ENCODE data around the gene FATE1.

Gene FATE1

GRCh38 chrX:151762802-151763201, 47.0 kb downstream of the FATE1 start:
- Histone ChIP-seq H3K9me3 (ENCODE audit: control insufficient read depth, low read length) (no peaks in the 10 kb centered on the region), H3K4me3 (ENCODE audit: insufficient read depth in 1 of 2, low read depth in 1 of 2, low read length in 2 of 2) (no peak overlapping the region), H3K4ac (ENCODE audit: low read depth in 1 of 2, low read length in 2 of 2) (no peak overlapping the region), H3K36me3 (ENCODE audit: control insufficient read depth in 1 of 2, insufficient read depth in 2 of 2, low read depth in 1 of 2, low read length in 2 of 2) (no peaks in the 10 kb centered on the region), H2BK15ac (ENCODE audit: low read depth, poor library complexity, severe bottlenecking) (no peak overlapping the region), H3K79me1 (replicated peaks; ENCODE audit: low read length, poor library complexity, severe bottlenecking) (no peaks in the 10 kb centered on the region), H3K27me3 (ENCODE audit: control insufficient read depth in 1 of 2, insufficient read depth in 1 of 2, low read length in 2 of 2) (peaks cover 0 to 66% of the 10 kb centered on the region in 2 experiments), H3K23ac (ENCODE audit: low read length in 2 of 2) (no peak overlapping the region), H2AK5ac (ENCODE audit: low read length, severe bottlenecking) (no peak overlapping the region), H3K18ac (ENCODE audit: low read depth in 1 of 2, low read length in 2 of 2) (no peak overlapping the region), H2BK5ac (ENCODE audit: low read depth, low read length, poor library complexity, severe bottlenecking) (no peak overlapping the region), H3K9ac (ENCODE audit: low read length) (no peak overlapping the region), H3K4me2 (ENCODE audit: low read length, poor library complexity, severe bottlenecking) (no peak overlapping the region), H3K27ac (ENCODE audit: low read length, poor library complexity, severe bottlenecking) (no peak overlapping the region), H2BK12ac (ENCODE audit: low read length in 2 of 2) (no peak overlapping the region), H4K91ac (ENCODE audit: low read length) (no peak overlapping the region), H2BK120ac (ENCODE audit: low read depth, low read length) (no peak overlapping the region), H3K4me1 (ENCODE audit: control insufficient read depth, insufficient read depth, low read depth, low read length) (no peaks in the 10 kb centered on the region), H3K14ac (ENCODE audit: low read length in 2 of 2) (no peak overlapping the region), H2AFZ (ENCODE audit: low read depth, low read length) (no peak overlapping the region), H4K8ac (ENCODE audit: low read length) (no peak overlapping the region)
- DNase-seq: no peak
- 54% methylated on average over 2 of the region's 2 CpGs for WGBS

DNA sequence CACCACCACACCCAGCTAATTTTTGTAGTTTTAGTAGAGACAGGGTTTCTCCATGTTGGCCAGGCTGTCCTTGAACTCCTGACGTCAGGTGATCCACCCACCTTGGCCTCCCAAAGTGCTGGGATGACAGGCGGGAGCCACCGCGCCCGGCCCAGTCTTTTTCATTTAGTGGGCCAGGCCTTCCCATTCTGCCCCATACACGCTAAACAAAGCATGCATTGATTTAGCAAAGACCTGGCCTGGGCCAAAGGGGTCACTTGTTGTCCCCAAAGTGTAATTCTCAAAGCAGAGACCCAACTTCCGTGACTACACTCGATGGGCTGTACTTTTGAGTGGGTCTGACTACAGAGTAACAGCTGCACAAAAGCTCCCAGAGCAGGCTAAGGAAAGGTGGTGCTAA, 47.9 kb downstream of the FATE1 start:
- Histone ChIP-seq H4K8ac (ENCODE audit: low read length) (no peak overlapping the region), H3K27ac (ENCODE audit: low read length, poor library complexity, severe bottlenecking) (no peak overlapping the region), H2BK120ac (ENCODE audit: low read depth, low read length) (no peak overlapping the region), H4K91ac (ENCODE audit: low read length) (no peak overlapping the region), H3K79me1 (replicated peaks; ENCODE audit: low read length, poor library complexity, severe bottlenecking) (no peaks in the 10 kb centered on the region), H3K14ac (ENCODE audit: low read length in 2 of 2) (no peak overlapping the region), H3K4me2 (ENCODE audit: low read length, poor library complexity, severe bottlenecking) (no peak overlapping the region), H2AK5ac (ENCODE audit: low read length, severe bottlenecking) (no peak overlapping the region), H3K9ac (ENCODE audit: low read length) (no peak overlapping the region), H3K9me3 (ENCODE audit: control insufficient read depth, low read length) (no peaks in the 10 kb centered on the region), H3K36me3 (ENCODE audit: control insufficient read depth in 1 of 2, insufficient read depth in 2 of 2, low read depth in 1 of 2, low read length in 2 of 2) (no peaks in the 10 kb centered on the region), H2BK5ac (ENCODE audit: low read depth, low read length, poor library complexity, severe bottlenecking) (no peak overlapping the region), H2BK15ac (ENCODE audit: low read depth, poor library complexity, severe bottlenecking) (no peak overlapping the region), H3K27me3 (ENCODE audit: control insufficient read depth in 1 of 2, insufficient read depth in 1 of 2, low read length in 2 of 2) (peaks cover 0 to 72% of the 10 kb centered on the region in 2 experiments), H3K23ac (ENCODE audit: low read length in 2 of 2) (no peak overlapping the region), H2BK12ac (ENCODE audit: low read length in 2 of 2) (no peak overlapping the region), H3K18ac (ENCODE audit: low read depth in 1 of 2, low read length in 2 of 2) (no peak overlapping the region), H3K4me1 (ENCODE audit: control insufficient read depth, insufficient read depth, low read depth, low read length) (no peaks in the 10 kb centered on the region), H3K4ac (ENCODE audit: low read depth in 1 of 2, low read length in 2 of 2) (no peak overlapping the region), H3K4me3 (ENCODE audit: insufficient read depth in 1 of 2, low read depth in 1 of 2, low read length in 2 of 2) (no peak overlapping the region), H2AFZ (ENCODE audit: low read depth, low read length) (no peak overlapping the region)
- 72% methylated on average over 4 of the region's 8 CpGs for WGBS
- no peak for DNase-seq

- Histone ChIP-seq H3K27me3 (ENCODE audit: control insufficient read depth in 1 of 2, insufficient read depth in 1 of 2, low read length in 2 of 2) (peaks cover 0 to 64% of the 10 kb centered on the region in 2 experiments), H3K23ac (ENCODE audit: low read length in 2 of 2) (no peak overlapping the region), H3K36me3 (ENCODE audit: control insufficient read depth in 1 of 2, insufficient read depth in 2 of 2, low read depth in 1 of 2, low read length in 2 of 2) (no peaks in the 10 kb centered on the region), H3K4ac (ENCODE audit: low read depth in 1 of 2, low read length in 2 of 2) (no peak overlapping the region), H3K4me3 (ENCODE audit: insufficient read depth in 1 of 2, low read depth in 1 of 2, low read length in 2 of 2) (no peak overlapping the region), H2BK15ac (ENCODE audit: low read depth, poor library complexity, severe bottlenecking) (no peak overlapping the region), H3K4me1 (ENCODE audit: control insufficient read depth, insufficient read depth, low read depth, low read length) (no peaks in the 10 kb centered on the region), H2AK5ac (ENCODE audit: low read length, severe bottlenecking) (no peak overlapping the region), H4K91ac (ENCODE audit: low read length) (no peak overlapping the region), H3K79me1 (replicated peaks; ENCODE audit: low read length, poor library complexity, severe bottlenecking) (no peaks in the 10 kb centered on the region), H4K8ac (ENCODE audit: low read length) (no peak overlapping the region), H3K4me2 (ENCODE audit: low read length, poor library complexity, severe bottlenecking) (no peak overlapping the region), H3K9me3 (ENCODE audit: control insufficient read depth, low read length) (peaks cover 6% of the 10 kb centered on the region), H3K27ac (ENCODE audit: low read length, poor library complexity, severe bottlenecking) (no peak overlapping the region), H3K14ac (ENCODE audit: low read length in 2 of 2) (no peak overlapping the region), H2AFZ (ENCODE audit: low read depth, low read length) (no peak overlapping the region), H3K18ac (ENCODE audit: low read depth in 1 of 2, low read length in 2 of 2) (no peak overlapping the region), H2BK5ac (ENCODE audit: low read depth, low read length, poor library complexity, severe bottlenecking) (no peak overlapping the region), H3K9ac (ENCODE audit: low read length) (no peak overlapping the region), H2BK120ac (ENCODE audit: low read depth, low read length) (no peak overlapping the region), H2BK12ac (ENCODE audit: low read length in 2 of 2) (no peak overlapping the region)
- 80% methylated on average over 1 of the region's 2 CpGs for WGBS
- DNase-seq: no peak
Measured at GRCh38 chrX:151765026-151765425, 49.2 kb downstream of the FATE1 start.

DNA sequence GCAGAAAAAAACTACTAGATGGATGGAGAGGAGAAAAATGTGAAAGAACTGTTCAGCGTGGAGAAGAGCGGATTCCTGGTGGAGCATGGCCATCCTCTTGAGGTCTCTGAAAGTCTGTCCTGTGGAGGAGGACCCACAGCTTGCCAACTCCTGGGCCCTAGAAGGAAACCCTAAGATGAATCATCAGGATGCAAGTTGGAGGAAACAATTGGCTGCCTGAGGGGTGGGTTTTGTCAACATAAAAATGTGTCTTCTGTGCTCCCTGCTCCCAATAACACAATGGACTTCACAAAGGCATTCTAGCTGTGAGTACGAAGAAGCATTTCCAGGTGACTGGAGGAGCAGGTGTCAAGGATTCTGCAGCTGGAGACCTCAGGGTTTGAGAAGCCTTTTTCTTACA, 55.9 kb downstream of the FATE1 start:
- H3K79me1 ChIP-seq (replicated peaks; ENCODE audit: low read length, poor library complexity, severe bottlenecking): no peaks in the 10 kb centered on the region
- DNase-seq: no peak

More for the DNA sequence above, 55.9 kb downstream of the FATE1 start:
- Histone ChIP-seq H3K9ac (ENCODE audit: low read length) (no peak overlapping the region), H2BK5ac (ENCODE audit: low read depth, low read length, poor library complexity, severe bottlenecking) (no peak overlapping the region), H3K4me1 (ENCODE audit: control insufficient read depth, insufficient read depth, low read depth, low read length) (no peaks in the 10 kb centered on the region), H2BK120ac (ENCODE audit: low read depth, low read length) (no peak overlapping the region), H3K4me3 (ENCODE audit: insufficient read depth in 1 of 2, low read depth in 1 of 2, low read length in 2 of 2) (no peak overlapping the region), H3K27ac (ENCODE audit: low read length, poor library complexity, severe bottlenecking) (no peak overlapping the region), H2BK12ac (ENCODE audit: low read length in 2 of 2) (no peak overlapping the region), H3K4ac (ENCODE audit: low read depth in 1 of 2, low read length in 2 of 2) (no peak overlapping the region), H3K4me2 (ENCODE audit: low read length, poor library complexity, severe bottlenecking) (no peak overlapping the region), H3K36me3 (ENCODE audit: control insufficient read depth in 1 of 2, insufficient read depth in 2 of 2, low read depth in 1 of 2, low read length in 2 of 2) (no peaks in the 10 kb centered on the region), H3K9me3 (ENCODE audit: control insufficient read depth, low read length) (peaks cover 6% of the 10 kb centered on the region), H3K27me3 (ENCODE audit: control insufficient read depth in 1 of 2, insufficient read depth in 1 of 2, low read length in 2 of 2) (peaks cover 0 to 67% of the 10 kb centered on the region in 2 experiments), H4K8ac (ENCODE audit: low read length) (no peak overlapping the region), H2AFZ (ENCODE audit: low read depth, low read length) (no peak overlapping the region), H2BK15ac (ENCODE audit: low read depth, poor library complexity, severe bottlenecking) (no peak overlapping the region), H3K14ac (ENCODE audit: low read length in 2 of 2) (no peak overlapping the region), H4K91ac (ENCODE audit: low read length) (no peak overlapping the region), H2AK5ac (ENCODE audit: low read length, severe bottlenecking) (no peak overlapping the region), H3K23ac (ENCODE audit: low read length in 2 of 2) (no peak overlapping the region), H3K18ac (ENCODE audit: low read depth in 1 of 2, low read length in 2 of 2) (no peak overlapping the region)
- WGBS: 89% methylated on average over 3 of the region's 3 CpGs

All from mesenchymal stem cell (in vitro differentiated cells and primary cell).